Activated gamma-delta T cell treated with Interleukin-2 at 50 U/mL for 16 hours (primary cell): ENCODE data around the gene ANAPC2.

Experiments
- DNase-seq: peaks from one replicate; pipeline ENCODE4 v3.0.0-alpha.2; 2020

Gene ANAPC2

DNA sequence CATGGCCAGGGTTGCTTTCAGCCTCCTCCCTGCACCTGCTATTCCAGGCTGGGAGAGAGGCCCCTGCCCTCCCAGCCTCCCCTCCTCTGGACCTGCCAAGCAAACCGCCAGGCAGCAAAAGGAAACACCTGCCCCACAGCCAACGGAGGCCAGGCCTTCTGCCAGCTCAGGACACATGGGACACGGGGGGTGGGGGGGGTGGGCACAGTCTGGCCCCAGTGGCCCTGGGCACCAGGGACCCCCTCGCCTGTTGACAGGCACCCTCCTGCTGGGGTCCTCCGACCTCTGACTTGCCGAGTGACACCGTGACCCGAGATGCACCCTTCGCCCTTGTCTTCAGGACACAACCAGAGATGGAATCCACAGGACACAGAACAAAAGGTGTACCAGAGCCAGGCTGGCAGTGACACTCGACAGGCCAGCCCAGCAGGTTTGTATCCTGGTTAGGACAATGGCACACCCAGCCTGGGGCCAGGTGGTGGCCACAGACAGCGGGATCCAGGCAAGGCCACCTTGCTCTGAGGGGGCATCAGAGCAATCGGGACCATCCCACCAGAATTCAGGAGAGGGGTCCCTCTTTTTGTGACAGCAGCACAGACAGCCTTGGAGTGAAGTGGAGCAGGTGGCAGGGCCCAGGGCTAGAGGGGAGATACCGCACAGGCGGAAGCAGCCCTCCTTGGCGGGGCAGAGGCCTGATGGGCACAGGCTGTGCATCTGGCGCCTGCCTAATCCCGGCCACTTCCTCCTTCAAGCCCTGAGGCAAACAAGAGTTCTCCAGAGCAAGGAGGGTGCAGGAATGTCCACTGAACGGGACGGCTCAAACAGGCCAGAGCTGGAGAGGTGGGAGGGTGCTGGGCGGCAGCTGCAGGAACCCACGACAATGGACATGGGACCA, 15.2 kb downstream of the ANAPC2 start:
- no peak for DNase-seq

DNA sequence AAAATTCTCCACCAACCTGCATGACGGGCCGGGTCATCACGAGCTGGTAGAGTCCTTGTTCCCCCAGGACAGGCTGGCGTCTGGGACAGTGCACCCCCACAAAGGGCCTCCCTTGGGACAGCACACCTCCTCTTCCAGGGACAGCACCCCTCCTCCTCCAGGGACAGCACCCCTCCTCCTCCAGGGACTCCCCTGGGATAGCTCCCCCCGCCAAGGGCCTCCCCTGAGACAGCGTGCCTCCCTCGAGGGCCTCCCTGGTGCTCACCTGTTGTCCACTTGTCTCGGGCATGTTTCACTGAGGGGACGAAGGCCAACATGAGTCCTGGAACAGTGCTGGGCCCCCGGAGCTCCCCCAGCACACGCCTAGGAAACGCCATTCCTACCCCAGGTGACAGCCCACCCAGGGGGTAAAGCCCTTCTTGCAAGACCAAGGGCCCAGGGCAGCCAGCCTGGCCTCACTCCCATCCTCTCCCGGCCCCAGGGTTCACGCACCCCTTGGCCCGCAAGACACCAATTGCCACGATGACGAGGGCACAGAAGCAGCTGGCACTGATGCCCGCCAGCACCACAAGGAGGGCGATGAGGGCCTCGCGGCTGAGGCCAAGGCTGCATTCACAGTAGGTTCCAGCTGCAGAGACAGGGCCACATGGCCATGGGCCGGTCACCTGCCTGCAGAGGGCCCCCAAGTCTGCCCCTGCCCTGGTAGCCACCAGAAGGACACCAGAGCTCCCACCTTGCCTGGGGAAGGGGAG, 17.0 kb downstream of the ANAPC2 start:
- no peak for DNase-seq

DNA sequence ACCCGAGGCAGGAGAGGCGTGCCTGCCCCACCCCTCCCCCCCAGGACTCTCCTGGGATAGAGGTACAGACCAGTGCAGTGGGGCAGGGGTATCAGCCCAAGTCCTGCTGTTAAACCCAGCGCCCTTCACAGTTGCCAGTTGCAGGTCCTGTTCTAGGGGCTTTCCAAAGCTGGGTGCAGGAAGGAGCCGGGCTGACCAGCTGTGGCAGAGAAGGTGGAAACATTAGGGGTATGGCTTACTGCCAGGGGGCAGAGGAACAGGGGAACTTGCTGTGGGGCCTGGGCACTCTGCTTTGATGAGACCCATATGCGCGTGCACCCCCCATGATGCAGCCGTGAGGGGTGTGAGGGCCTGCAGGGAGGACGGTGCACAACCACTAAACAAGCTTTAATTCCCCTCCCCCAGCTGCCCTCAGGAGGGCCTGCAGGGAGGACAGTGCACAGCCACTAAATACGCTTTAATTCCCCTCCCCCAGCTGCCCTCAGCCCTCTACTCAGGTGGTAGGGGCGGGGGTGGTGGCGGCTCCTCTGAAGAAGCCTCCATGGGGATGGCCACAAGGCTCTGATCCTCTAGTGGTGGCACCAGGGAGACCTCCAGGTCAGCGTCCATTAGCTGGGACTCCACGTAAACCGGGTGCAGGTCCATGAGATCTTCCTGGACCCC, 17.7 kb downstream of the ANAPC2 start:
- DNase-seq = no peak

DNA sequence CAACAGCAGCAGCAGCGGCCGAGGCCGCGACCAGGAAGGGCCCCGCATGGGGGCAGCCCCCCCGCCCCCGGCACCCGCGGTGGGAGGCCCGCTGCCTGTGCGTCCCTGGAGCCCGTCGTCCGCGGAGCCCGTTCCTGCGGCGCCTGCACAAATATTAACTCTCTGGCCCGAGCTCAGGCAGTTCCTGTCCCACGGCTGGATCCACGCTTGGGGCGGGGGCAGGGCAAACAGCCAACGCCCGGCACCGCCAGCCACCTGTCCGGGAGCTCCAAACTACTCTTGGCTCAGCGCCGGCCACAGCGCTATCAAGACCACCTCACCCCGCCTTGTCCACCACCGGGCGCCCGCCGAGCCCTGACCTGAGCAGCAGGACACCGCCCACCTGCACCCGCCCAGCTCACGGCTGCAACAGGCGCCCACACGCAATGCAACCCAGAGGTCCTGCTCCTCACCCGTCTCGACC, 18.4 kb downstream of the ANAPC2 start, which contains the start of gene LRRC26:
Gene LRRC26, minus strand, starts transcription at position 156 of the 463 bp plus-strand sequence. Its CDS starts 108 bp downstream, at position 48.
- DNase-seq = no peak

DNA sequence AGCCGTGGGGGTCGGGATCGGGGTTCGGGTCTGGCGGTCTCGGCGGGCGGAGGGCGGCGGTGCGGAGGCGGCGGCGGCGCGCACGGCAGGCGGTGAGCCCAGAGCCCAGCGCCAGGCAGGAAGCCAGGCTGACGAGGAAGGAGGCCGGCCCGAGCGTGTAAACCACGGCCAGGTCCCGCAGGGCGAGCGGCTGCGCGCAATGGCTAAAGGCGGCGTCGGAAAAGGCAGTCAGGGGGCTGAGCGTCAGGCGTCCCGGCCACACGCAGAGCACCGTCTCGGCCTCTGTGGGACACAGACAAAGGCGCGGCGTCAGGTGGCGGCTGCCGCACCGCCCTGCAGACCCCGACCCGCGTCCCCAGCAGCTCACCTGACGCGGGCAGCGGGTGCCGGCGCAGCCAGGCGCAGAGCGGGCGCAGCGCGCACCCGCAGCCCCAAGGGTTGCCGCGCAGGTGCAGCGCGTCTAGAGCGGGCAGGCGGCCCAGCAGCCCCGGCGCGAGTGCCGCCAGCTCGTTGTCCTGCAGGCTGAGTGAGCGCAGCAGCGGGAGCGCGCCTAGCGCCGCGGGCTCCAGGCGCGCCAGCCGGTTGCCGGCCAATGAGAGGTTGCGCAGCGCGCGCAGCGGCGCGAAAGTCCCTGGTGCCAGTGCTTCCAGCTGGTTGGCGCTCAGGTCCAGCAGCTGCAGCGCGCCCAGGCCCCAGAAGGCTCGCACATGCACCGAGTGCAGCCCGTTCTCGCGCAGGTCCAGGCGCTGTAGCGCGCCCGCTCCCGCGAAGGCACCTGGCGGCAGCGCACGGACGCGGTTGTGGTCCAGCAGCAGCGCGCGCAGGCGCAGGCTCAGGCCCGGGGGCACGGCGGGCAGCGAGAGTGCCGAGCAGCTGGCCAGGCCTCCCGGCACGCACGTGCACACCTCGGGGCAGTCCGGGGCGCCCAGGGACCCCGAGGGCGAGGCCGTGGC, 19.2 kb downstream of the ANAPC2 start:
- DNase-seq = no peak

DNA sequence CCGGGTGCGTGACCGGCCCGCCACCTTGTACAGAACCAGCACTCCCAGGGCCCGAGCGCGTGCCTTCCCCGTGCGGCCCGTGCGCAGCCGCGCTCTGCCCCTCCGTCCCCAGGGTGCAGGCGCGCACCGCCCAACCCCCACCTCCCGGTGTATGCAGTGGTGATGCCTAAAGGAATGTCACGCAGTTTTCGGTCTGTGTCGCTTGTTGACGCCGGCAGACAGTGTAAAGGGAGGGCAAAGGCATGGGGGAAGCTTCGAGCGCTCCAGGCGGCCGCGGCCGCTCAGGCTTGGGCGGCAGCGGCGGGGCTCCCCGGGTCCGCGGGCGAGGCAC, 19.8 kb downstream of the ANAPC2 start:
- no peak for DNase-seq

DNA sequence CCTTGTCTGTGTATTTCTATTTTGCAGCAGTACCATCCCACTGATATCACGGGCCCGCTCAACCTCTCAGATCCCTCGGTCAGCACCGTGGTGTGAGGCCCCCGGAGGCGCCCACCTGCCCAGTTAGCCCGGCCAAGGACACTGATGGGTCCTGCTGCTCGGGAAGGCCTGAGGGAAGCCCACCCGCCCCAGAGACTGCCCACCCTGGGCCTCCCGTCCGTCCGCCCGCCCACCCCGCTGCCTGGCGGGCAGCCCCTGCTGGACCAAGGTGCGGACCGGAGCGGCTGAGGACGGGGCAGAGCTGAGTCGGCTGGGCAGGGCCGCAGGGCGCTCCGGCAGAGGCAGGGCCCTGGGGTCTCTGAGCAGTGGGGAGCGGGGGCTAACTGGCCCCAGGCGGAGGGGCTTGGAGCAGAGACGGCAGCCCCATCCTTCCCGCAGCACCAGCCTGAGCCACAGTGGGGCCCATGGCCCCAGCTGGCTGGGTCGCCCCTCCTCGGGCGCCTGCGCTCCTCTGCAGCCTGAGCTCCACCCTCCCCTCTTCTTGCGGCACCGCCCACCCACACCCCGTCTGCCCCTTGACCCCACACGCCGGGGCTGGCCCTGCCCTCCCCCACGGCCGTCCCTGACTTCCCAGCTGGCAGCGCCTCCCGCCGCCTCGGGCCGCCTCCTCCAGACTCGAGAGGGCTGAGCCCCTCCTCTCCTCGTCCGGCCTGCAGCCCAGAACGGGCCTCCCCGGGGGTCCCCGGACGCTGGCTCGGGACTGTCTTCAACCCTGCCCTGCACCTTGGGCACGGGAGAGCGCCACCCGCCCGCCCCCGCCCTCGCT, 20.4 kb downstream of the ANAPC2 start:
- no peak for DNase-seq

DNA sequence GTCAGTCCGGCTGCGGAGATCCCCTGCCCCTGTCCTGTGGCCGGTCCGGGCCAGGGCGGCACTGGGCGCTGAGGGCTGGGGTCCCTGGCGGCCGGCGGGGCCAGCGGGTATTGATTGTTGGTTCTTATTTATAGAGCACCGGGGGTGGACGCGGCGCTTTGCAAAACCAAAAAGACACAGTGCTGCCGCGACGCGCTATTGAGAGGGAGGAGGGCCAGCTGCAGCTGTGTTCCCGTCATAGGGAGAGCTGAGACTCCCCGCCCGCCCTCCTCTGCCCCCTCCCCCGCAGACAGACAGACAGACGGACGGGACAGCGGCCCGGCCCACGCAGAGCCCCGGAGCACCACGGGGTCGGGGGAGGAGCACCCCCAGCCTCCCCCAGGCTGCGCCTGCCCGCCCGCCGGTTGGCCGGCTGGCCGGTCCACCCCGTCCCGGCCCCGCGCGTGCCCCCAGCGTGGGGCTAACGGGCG, 21.0 kb downstream of the ANAPC2 start:
- no peak for DNase-seq

DNA sequence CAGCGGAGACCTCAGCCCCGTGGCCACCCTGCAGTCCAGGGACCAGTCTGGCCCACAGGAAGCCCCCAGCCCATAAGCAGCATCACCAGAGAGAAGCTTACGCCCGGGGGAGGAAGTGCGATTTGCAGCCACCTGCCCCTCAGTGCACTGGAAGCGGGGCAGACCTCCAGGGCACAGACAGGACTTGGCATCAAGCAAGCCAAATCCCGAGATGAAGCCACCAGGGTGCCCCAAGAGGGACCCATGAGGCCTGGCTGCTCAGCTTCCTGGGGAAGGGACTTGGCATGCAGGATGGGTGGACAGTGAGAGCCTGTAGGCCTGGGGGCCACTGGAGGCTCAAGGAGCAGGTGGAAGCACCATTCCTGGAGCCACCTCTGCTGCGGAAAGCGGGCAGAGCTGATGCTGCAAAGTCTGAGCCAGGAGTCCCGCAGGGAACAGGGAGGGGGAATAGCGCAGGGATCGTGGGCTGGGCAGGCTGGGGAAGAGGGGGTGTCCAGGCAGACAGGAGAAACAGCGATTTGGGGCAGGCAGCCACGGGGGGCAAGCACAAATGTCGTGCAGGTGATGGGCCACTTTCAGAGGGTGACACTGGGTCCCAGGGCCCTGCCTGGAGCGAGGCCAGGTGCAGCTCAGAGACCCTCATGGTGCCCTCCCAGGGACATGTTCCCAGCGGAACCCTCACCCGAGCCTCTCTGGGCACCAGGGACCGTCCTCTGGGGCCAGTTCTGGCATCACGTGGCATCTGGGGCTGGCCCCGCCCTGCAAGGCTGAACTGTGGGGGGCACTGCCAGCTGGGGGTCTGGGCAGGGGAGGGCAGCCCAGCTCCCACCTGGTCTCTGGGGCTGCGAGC, 21.8 kb downstream of the ANAPC2 start:
- DNase-seq = no peak

DNA sequence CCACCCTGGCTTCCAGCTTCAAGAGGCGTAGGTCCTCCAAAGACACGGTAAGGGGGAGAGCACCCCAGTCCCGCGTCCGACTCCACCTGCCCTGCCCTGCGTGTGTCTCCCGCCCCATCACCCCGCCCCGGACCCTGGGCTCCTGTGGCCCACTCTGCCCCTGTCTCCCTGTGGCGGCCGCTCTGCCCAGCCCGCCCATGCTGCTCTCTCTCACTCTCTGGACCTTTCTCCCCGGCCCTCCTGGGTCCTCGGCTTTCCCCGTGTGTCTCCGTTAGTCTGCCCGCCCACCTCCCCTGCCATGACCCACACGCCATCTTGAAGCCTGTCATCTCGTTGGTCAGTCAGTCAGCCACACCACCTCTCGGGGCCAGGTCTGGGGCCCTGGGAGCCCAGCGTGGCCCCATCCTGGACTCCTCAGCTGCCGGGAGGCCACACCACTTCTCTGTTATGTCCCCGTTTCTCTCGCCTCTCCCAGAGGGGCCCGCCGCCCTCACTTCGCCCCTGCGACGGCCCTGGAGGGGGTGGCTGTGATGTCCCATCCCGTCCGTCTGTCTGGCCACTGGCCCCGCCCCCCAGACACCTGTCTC, 23.0 kb downstream of the ANAPC2 start:
- no peak for DNase-seq

DNA sequence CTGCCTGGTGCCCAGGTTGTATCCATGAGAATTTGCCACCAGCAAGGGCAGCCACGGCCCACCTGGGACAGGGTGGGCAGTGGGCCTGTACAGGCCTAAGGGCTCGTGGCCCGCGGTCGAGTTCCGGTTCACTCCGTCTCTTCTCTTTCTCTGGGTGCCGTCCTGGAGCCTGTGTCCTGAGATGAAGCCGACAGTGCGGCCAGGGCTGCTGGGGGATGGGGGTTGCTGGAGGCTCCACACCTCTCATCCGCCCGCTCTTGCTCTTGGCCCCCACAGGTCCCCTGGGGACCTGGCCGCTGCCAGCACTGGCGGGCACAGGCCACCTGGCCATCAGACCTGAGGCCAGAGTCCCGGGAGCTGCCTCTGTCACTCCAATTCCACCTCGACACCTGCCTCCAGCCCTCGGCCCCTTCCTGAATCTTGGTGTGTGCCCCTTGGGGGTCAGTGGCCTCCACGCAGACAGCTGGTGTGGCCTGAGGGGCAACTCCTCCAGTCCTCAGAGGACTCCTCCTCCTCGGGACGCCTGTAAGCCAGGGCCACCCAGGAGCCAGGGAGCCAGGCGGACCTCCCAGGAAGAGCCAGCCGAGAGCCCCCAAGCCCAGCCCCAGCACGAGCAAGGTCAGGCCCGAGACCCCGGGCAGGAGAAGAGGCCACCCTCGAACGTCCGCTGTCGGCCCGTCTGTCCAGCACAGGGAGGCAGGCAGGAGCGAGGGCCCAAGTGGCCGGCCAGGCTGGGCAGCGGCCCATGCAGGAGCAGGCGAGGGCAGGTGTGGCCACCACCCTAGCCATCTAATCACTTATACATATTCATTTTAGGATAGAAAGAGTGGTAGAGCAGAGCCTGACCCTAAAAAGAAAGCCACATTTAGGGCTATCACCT, 23.8 kb downstream of the ANAPC2 start:
- DNase-seq = no peak

DNA sequence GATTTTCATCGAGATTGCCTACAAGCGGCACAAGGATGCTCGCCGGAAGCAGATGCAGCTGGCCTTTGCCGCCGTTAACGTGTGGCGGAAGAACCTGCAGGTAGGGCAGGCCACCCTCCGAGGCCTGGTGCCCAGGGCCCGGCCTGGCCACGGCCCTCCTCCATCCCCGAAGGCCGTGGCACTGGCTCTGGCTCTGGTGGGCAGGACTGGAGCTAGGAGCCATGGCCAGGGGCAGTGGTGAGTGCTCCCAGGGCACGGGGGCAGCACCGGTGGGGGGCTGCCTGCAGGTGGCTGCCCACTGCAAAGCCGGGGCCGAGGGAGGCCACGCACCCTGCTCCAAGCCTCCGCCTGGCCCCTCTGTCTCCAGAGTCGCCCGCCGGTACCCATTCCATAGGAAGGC, 24.6 kb downstream of the ANAPC2 start:
- no peak for DNase-seq

DNA sequence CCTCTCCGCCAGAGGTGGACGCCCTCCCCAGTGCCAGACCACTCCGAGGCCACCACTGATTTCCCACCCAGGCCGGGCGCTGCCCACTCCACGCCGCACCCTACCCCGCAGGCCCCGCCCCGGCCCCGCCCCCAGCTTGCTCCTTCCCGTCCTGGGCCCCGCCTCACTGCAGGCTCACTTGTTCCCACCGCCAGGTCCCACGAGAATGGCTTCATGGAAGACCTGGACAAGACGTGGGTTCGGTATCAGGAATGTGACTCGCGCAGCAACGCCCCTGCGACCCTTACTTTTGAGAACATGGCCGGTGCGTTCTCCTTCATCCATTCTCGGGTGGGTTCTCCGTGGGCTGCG, 25.0 kb downstream of the ANAPC2 start:
- DNase-seq = no peak

DNA sequence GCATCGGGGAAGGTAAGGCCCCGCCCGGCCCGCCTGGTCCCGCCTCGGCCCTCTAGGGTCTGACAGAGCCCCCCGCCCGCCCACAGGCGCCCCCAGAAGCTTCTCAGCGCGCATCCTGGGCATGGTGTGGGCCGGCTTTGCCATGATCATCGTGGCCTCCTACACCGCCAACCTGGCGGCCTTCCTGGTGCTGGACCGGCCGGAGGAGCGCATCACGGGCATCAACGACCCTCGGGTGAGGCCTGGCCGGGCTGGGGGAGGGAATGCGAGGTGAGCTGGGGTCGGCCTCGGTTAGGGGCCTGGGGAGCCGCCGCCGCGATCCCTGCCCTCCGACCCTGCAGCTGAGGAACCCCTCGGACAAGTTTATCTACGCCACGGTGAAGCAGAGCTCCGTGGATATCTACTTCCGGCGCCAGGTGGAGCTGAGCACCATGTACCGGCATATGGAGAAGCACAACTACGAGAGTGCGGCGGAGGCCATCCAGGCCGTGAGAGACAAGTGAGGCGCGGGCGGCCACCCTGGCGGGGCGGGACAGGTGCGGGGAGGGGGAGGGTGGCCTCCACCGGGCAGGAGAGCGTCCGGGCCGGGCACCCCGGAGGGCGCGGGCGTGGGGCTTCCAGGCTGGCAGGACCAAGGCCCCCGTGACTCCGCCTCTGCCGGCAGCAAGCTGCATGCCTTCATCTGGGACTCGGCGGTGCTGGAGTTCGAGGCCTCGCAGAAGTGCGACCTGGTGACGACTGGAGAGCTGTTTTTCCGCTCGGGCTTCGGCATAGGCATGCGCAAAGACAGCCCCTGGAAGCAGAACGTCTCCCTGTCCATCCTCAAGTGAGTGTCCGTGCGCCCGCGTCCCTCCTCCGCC, 25.6 kb downstream of the ANAPC2 start:
- DNase-seq = no peak

DNA sequence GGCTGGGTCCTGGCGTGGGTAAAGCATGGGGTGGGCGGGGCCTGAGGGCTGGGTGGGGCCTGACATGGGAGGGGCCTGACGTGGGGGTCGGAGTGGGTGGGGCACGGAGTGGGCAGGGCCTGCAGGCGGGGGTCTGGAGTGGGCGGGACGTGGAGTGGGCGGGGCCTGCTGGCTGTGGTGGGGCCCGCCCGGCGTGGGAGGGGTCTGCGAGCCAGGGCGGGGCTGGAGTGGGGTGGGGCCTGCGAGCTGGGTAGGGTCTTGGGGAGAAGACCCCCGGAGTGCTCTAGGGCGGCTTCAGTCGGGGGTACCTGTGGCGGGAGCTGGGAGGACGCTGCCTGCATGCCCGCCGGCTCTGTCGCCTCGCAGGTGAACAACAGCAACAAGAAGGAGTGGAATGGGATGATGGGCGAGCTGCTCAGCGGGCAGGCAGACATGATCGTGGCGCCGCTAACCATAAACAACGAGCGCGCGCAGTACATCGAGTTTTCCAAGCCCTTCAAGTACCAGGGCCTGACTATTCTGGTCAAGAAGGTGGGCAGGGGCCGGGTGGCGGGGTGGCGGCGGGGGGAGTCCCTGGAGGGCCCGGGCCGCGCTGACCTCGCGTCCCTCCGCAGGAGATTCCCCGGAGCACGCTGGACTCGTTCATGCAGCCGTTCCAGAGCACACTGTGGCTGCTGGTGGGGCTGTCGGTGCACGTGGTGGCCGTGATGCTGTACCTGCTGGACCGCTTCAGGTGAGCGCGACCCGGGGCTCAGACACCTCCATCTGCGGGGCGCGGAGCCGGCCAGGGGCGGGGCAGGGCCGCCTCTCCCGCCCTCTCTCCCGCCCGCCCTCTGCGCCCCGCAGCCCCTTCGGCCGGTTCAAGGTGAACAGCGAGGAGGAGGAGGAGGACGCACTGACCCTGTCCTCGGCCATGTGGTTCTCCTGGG, 26.5 kb downstream of the ANAPC2 start:
- no peak for DNase-seq

DNA sequence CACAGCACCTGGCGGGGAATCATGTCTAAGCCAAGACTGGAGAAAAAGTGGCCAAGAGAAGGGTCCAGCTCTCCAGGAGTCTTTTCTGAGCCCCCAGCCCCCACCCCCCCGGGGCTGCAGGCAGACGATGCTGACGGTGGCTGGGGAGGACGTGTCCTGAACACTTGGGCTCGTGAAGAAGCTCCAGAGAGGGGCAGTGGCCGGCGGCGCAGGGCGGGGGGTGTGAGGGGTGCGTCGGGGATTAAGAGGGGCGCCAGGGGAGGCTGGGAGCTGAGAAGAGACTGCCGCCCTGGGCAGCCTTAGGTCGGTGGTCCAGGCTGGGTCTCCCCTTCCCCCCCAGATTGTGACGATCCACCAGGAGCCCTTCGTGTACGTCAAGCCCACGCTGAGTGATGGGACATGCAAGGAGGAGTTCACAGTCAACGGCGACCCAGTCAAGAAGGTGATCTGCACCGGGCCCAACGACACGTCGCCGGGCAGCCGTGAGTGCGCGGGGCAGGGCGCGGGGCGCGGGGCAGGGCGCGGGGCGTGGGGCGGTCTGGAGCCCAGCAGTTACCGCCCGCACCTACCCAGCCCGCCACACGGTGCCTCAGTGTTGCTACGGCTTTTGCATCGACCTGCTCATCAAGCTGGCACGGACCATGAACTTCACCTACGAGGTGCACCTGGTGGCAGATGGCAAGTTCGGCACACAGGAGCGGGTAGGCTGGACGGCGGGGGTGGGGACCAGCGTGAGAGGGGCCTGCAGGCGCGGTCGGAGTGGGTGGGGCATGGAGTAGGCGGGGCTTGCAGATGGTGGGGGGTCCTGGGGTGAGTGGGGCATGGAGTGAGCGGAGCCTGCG, 27.4 kb downstream of the ANAPC2 start:
- no peak for DNase-seq
